Right ventricle myocardium superior (tissue), 1 donor: Measurements from ENCODE around the gene BUD23. TPM values are rescaled to one million over a fixed set of nuclear protein-coding genes. Genes with fewer than 3 reads are reported as not detected.

Source experiments
- ATAC-seq: fragments of 200-7000 bp; cut with Tn5 transposase; one replicate; pipeline ENCODE4 v1.9.1; 2020; ENCODE audit warnings: mild to moderate bottlenecking; ENCODE audit not compliant: poor library complexity
- DNase-seq: peaks from one replicate; pipeline ENCODE4 v3.0.0-alpha.2; 2020
- intact Hi-C: fragments of 100-400 bp; cut with DNase I; formaldehyde crosslinking; loops from one replicate; pipeline ENCODE4 v1.11.2; 2022
- total RNA-seq: library from RNA; stranded (reverse); fragmentation: NEBNext Ultra II Directional; extraction: Animal tissue kit (Norgen Biotek cat#: 25700); gene quantifications from one replicate; pipeline ENCODE4 v1.2.1, GENCODE V29; 2021
- donor health status: DM: no; HTN: yes; CAD: no; lungs with severe emphysema.

Gene BUD23
- total RNA-seq, 1 donor from 2014 or later, result 74.8 TPM

DNA sequence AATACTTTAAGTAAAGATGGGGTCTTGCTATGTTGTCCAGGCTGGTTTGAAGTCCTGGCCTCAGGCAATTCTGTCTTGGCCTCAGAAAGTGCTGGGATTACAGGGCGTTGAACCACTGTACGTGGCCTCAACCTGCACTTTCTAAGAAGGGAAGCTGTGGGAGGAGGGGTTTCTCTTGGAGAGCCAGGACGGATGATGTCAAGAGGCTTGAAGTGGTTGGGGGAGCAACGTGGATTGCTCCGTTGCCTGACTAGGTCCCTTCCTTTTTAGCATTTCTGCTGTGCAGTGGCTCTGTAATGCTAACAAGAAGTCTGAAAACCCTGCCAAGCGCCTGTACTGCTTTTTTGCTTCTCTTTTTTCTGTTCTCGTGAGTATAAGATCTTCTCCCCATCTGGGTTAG lies 7.2 kb downstream of the BUD23 start:
- no peak for DNase-seq
- ATAC-seq, result no peak
- intact Hi-C loops, result no loop called here

DNA sequence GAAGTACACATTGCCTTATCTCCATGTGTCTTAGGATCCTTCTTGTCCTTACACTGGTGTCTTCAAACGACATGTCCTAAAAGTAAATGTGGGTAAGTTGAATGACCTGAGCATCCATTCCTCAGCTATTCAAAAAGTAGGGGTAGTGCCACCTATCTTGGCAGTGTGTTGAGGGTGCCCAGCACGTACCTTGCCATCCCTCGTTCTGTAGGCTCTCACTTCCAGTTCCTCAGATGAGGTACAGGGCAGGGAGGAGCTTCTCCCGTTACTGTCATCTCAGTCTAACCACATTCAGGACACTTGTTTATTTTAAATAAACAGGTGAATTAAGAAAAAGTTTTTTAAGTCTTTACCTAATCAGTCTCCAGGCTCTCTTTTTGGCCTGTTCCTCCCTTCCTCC lies 13.0 kb downstream of the BUD23 start:
- intact Hi-C loops, result no loop called here
- no peak for DNase-seq
- no peak for ATAC-seq

DNA sequence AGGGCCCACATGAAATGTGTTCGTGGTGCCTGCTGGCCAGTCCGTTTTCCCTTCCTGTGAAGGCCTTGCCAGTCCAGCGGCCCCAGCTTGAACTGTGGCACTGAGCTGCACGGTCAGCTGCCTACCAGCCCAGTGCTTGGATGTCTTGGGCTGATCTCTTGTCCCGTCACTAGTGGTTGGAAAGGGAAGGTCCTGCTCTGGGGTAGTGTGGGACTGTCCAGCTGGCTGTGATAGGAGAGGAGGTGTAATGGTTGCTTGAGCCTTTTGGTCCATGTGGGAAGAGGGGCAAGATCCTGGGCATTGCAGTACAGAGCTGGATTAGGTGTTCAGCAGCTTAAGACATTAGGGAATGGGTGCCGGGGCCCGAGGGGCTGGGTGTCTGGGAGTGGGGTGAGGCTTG lies 15.0 kb downstream of the BUD23 start:
- DNase-seq (no peak), ATAC-seq (no peak)
- intact Hi-C loops, result no loop called here

DNA sequence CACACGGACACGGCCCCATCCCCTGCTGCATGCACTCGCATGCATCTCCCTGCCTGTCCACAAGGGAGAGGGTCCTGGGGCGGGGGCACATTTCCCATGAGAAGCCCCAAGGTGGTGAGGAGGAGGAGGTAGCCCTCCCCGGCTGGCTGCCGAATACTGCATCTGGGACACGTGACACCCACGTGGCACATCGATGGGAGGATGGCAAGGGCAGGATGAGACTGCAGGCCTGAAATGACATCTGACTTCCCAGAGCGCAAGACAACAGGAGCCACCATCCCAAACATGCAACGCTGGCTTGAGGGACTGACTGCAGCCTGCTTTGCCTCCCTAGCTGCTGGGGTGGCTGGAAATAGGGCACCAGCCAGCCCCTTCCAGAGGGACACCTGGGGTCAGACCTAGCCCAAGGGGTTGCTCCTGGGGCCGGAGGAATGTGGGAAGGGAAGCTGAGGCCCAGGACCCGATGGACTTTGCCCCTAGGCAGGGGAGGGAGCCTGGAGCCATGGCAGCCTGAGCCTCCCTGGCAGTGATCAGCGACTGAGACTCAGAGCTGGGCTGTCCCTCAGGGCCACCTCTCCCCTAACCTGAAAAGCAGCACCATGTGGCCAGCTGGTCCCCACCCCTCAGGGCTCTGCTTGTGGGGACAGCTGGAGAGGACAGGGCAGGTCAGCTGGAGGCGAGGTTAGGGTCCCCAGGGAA lies 16.1 kb downstream of the BUD23 start:
- ATAC-seq (no peak), DNase-seq (no peak)
- intact Hi-C loops, result no loop called here

DNA sequence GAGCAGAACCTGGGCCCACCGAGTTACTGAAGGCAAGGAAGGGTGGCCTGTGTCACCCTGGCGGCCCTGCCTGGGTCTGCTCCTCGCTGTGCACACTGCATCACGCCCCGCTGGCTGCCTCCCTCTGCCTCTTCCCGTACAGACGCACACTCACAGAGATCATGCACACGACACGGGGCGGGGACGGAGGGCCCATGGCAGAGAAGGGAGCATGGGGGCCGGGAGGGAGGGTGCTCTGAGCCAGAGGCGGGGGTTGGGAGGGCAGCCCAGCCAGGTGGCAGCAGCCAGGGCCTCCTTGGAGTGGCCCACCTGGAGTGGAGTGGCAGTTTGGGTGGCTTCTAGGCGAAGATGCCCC lies 16.6 kb downstream of the BUD23 start:
- ATAC-seq (no peak), DNase-seq (no peak)
- intact Hi-C loops, result no loop called here

DNA sequence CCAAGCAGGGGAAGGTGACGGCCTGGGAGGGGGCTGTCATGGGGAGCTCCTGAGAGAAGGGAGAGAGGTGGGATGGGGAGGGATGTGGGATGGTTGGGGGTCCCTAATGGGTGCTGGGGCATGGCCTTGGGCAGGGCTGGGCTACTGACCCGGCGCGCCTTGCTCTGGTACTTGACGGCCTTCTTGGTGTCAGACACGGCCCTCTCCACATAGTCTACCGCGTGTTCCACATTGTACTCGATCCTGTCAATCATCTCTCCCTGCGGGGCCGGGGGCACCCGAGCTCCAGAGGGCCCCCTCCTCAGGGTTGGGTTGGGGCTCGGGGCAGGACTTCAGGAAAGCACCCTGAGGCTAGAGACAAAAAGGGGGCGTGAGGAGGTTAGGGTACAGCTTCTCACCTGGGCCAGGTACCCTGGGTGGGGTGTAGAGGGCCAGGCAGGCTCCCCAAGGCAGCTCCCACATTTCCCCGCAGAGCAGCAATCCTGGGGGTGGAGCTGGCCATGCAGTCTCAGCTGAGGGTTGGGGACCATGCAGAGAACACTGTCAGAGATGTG lies 17.3 kb downstream of the BUD23 start:
- intact Hi-C loops, result no loop called here
- no peak for DNase-seq
- ATAC-seq, result no peak

DNA sequence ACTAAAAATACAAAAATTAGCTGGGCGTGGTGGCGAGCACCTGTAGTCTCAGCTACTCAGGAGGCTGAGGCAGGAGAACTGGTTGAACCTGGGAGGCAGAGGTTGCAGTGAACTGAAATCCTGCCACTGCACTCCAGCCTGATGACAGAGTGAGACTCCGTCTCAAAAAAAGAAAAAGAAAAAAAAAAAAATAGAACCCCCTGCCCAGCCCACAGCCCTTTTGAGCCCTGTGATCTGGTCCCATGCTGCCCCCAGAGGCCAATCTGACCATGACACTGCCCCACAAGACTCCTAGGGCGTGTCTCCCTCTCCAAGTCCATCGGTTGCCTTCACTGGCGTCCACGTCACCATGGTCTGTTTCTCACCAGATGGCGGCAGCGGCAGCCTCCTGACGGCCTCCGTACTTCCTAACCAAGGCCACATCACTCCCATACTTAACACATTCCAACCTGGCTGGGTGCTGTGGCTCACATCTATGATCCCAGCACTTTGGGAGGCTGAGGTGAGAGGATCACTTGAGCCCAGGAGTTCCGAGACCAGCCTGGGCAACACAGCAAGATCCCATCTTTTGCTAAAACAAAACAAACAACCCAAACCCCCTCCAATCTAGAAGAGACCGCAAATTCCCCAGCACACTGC lies 18.1 kb downstream of the BUD23 start:
- peak; percentile 30 for ATAC-seq
- intact Hi-C loops, result no loop called here
- DNase-seq, result peak; percentile 55

DNA sequence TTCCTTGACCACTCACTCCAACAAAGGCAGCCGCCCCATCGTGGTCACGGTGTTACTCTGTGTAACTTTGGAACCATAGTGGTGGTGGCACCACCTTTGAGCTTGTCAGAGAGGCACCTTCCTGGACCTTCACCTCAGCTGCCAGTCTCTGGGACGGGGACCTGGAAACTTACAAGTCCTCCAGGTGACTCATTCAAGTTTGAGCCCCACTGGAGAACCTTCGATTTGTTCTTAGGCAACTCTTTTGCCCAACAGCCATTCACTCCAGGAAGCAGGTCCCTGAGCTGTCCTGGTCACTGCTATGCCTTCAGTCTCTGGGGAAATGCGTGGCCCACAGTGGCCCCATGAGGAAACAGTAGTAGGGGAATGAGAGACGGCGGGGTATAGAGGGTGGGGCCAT lies 18.8 kb downstream of the BUD23 start:
- no peak for ATAC-seq
- no peak for DNase-seq
- intact Hi-C loops, result no loop called here

DNA sequence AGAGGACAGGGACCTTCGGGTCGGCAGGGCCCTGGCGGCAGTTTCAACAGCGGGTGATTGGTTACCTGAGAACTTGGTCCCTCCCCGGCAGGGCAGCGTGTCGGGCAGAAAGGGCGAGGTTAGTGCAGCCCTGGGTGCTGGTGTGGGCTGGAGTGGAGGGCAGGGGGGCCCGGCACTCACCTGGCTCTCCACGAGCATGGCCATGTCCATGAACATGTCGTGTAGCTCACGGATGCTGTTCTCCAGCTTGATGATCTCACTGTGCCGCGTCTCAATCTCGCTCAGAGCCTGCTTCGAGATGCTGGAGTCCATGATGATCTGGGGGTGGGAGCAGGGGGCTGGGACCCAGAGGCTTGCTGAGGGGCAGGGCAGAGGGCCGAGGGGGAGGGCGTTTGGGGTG lies 19.3 kb downstream of the BUD23 start:
- DNase-seq (no peak), ATAC-seq (no peak)
- intact Hi-C loops, result no loop called here

DNA sequence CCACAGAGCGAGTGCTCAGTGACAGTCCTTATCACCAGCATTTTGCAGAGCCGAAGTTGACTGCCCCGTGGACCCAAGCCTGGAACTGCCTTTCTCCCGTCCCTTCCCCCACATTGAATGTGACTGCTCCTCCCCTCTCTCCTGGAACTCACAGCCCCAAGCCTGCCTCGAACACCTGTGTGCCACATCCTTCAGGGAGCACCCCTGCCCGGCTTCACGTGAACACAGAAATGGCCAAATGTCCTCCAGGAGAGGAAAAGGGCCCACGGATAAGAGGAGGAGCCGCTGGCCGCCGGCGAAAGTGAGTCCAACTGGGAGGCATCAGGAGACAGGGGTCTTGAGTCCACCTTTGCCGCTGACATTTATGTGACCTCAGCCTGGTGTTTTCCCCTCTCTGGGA lies 19.8 kb downstream of the BUD23 start:
- no peak for DNase-seq

DNA sequence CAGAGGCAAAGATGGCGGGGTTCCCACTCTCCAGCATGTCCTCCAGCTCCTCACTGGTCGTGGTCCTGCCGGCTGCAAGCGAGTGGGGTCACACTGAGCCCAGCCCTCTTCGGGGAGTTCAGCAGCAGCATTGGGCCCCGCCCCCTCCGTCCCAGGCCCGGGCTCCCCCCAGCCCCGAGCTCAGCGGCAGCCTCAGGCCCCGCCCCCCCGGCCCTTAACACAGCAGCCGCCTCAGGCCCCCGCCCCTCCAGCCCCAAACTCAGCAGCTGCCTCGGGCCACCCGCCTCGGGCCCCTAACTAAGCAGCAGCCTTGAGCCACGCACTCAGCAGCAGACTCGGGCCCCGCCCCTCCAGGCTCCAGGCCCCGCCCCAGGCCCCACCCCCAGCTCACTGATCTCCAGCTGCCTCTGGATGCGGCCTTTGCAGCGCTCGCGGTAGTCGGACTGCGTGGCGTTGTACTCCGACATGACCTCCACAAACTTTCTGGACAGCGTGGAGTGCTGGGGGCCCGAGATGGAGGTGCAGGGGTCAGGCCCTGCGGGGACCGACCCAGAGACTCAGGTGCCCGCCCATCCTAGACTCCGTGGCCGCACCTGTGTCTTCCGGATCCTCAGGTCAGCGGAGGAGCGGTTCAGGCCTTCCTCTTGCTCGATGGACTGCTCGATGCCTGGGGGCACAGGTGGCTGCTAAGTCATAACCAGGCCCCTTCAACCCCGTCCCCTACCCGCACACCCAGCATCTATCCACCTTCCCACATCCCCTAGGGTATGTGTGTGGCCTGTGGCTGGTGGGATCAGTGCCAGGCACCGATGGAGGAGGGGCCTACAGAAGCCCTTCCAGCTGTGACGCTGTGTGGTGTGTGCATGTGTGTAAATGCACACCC lies 20.6 kb downstream of the BUD23 start:
- ATAC-seq (peak; percentile 66), DNase-seq (peak; percentile 65)
- intact Hi-C loops, result no loop called here

More for the DNA sequence above, 19.8 kb downstream of the BUD23 start:
- no peak for ATAC-seq
- intact Hi-C loops, result no loop called here

DNA sequence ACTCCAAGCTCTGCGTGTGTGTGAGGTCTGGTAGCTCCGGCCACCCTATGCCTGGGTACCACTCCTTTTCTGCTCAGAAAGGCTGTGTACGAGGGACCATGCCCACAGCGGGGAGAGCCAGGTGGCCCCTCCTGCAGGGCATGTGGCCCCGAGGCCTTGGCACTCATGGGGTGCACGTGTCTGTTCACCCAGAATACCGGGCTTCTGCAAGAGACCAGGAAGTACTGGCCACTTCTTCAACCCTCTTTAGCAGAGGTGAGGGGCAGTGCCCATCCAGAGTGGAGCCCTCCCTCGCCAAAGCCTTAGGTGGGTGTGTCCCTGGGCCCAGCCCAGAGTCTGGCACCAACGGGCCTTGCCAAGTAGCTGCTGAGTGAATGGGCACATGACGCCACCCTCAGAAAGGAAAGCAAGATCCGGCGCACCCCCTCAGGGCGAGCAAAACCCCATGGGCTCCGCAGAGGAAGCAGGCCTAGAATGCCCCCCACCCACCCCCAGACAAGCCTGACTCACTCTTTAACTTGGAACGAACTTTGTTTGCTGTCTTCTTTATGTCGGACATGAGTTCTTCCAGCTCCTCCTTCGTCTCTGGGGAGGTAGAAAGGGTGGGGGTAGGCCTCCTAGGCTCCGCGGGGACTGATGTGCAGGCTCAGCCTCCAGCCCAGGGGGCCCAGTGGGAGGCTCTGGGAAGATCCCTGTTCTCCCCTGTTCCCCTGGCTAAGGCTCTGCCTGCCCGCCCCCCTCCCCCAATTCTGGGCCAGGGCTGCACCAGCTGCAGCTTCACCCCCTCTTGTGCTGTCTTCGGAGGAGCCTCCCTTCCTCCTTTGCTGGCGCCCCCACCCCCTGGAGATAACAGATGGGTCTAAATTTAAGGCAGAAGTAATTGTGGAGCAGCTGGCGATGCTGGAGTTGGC lies 21.5 kb downstream of the BUD23 start:
- DNase-seq (no peak), ATAC-seq (no peak)
- intact Hi-C loops, result no loop called here

DNA sequence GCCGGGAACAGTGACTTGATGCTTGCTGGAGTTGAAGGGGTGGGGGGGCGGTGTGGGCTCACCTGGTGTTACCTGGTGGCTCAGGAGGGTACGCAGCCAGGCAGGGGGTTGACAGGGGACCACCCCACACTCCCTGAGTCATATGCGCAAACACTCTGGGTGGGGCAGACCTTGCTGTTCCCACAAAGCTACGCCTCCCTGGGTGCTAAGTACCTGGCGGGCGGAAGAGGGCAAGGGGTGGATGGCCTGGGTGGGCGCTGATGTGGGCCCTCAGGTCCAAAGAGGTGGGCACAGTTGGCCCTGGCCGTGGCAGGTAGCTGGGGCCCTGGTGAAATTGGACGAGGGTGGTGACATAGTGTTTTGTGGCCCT lies 22.1 kb downstream of the BUD23 start:
- intact Hi-C loops, result no loop called here
- ATAC-seq, result no peak
- no peak for DNase-seq

DNA sequence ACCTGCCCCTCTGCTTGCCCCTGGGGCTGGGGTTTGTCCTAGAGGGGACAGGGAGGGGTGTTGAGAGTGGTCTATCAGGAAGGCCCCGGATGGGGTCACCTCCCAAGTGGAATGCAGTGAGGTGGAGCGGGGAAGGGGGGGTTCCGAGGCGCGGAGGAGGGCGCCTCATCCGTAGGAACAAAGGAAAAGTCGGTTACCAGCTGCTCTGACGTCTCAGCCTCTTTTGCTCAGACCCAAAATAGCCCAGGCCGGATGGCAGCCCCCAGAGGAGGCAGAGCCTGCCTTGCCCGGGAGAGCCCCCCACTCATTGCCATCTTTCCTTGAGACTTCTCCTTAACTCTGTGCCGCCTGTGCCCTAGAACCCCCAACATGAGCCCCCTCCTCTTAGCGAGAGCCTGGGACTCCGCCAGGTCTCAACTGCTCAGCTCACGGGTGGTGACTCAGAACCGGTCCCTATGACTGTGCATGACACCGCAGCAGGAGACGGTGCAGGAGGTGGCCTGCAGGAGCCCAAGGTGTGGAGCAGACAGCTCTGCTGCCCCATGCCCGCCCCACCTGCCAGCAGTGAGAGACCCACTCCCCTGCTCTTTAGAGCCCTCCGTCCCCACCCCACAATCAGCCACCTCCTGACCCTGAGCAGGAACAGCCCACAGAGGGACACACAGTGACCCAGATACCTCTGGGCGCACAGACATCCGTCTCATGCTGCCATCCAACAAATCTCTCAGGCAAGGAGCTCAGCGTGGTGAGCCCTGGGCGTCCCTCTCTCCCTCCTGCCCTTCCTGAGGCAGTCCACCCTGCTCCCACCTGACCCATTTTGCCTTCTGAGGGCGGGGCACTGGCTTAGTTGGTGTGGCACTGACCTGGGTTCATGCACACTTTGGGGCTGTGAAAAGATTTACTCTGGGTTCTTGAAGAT lies 23.0 kb downstream of the BUD23 start:
- intact Hi-C loops, result no loop called here
- ATAC-seq (no peak), DNase-seq (no peak)

DNA sequence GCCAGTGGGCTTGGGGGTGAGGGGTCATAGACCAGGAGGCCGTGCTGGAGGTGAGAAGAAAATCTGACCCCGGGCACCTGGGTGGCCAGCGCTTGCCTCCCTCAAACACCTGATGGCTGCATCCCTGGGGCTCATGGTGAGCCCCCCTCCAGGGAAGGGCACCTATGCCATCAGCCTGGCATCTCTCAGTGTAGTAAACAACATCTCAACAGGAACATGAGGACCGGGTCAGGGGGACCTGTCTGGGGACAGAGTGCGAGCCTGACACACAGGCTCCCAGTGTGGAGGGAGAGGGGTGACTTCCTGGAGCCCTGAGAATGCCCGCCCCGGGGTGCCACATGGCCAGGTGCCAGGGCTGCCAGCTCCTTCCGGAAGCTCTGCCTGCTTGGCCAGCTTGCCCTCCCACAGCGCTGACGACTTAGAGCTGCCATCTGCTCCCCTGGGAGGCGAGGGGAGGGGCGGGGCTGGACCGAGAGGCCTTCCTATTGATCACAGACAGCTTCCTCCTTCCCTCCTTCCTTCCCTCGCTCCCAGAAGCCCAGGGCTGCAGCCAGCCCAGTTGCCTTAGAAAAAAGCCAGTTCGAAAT lies 23.7 kb downstream of the BUD23 start:
- DNase-seq (peak; percentile 81), ATAC-seq (peak; percentile 42)
- intact Hi-C loops, result no loop called here

DNA sequence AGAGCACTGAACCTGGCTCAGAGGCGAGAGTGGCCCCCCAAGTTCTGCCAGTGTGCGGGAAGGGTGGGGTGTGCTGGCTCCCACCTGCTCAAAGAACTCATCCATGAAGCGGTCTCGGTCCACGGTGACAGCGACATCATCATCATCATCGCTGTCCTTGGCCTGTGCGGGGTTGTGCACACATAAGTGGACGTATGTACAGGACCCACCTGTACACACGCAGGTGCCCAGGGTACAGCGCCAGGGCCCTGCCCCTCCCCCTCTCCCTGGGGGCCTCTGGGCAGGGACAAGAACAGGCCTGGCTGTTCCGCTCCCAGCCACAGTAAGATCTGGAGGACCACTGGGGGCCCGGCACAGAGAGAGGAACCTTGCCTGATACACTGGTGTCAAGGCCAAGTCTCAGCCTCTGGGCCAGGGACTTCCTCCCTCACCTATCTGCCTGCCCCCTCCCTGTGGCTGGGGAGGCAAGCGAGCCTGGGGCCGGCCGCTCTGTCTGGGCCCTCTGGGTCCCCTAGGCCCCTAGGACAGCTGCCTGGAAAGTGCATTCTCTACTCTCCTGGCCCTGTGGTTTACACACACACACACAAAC lies 25.7 kb downstream of the BUD23 start:
- intact Hi-C loops, result no loop called here
- DNase-seq (no peak), ATAC-seq (no peak)

DNA sequence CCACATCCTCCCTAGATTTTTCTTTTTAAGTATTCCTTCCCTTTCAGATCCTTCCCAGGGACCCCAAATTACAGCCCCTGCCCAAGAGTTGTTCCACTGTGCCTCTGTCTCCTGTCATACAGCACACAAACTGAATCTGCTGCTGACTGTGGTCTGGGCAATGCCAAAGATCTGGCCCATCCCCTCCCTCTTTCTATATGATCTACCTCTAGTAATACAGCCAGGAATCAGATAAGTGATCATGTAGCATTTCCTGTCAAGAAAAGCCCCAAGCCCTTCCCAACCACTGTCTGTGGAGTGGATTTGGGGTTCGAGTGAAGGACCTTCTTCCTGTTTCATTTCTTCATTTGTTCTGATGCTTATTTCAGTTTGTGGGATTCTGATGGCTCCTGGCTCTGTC lies 29.4 kb downstream of the BUD23 start:
- intact Hi-C loops, result no loop called here
- no peak for DNase-seq
- no peak for ATAC-seq
